Transverse colon (tissue), 4 donors: ENCODE results near the gene IFITM5. TPM values are rescaled to one million over a fixed set of nuclear protein-coding genes. Genes with fewer than 3 reads are reported as not detected.

Experiments used
- DNase-seq: peaks from one replicate; pipeline ENCODE4 v3.0.0-alpha.2; 2019
- H3K27ac ChIP-seq, 4 donors: fragments of 200-600 bp; sonication (generic); 2 replicates each; pipeline ENCODE4 v1.5.1; 2016 to 2018; ENCODE audit warnings: inconsistent platforms in 4 of 4
- H3K27me3 ChIP-seq: fragments of 200-600 bp; sonication (generic); 2 replicates; pipeline ENCODE4 v1.5.1; 2017; ENCODE audit warnings: inconsistent platforms
- H3K36me3 ChIP-seq, 4 donors: fragments of 200-600 bp; sonication (generic); 2 replicates each; pipeline ENCODE4 v1.5.1; 2017 to 2019; ENCODE audit warnings: inconsistent platforms in 4 of 4
- H3K4me1 ChIP-seq, 4 donors: fragments of 200-600 bp; sonication (generic); 2 replicates each; pipeline ENCODE4 v1.5.1; 2017 to 2020; ENCODE audit warnings: inconsistent platforms in 4 of 4
- H3K4me3 ChIP-seq, 4 donors: fragments of 200-600 bp; sonication (generic); 1 replicate in 1 of 4; 2 replicates in 3 of 4; pipeline versions ENCODE4 v1.5.1 to v1.6.1; 2017 to 2019; ENCODE audit warnings: inconsistent platforms in 4 of 4
- H3K9me3 ChIP-seq, 2 donors: fragments of 200-600 bp; sonication (generic); 2 replicates each; pipeline ENCODE4 v1.5.1; 2017 to 2019; ENCODE audit warnings: inconsistent platforms in 2 of 2
- EP300 ChIP-seq: sonication (generic); formaldehyde crosslinking; IDR thresholded peaks from one replicate; pipeline ENCODE4 v1.6.1; 2017; ENCODE audit warnings: antibody characterized with exemption, low read depth
- POLR2A ChIP-seq: fragments of 450-650 bp; IDR thresholded peaks from one replicate; pipeline ENCODE4 v1.6.1; 2016; ENCODE audit warnings: antibody characterized with exemption, mild to moderate bottlenecking, moderate library complexity
- POLR2AphosphoS5 ChIP-seq, 3 donors: sonication (generic); formaldehyde crosslinking; IDR thresholded peaks; one replicate each; pipeline ENCODE4 v1.6.1; 2016; ENCODE audit warnings: antibody characterized with exemption in 3 of 3
- WGBS, 2 donors: methylation state at CpG; one replicate each; pipeline ENCODE4 v1.1.5; 2018; ENCODE audit warnings: low coverage in 1 of 2; 5-methylcytosine and 5-hydroxymethylcytosine counted together
- in situ Hi-C, 4 donors: fragments of 200-750 bp; cut with MboI; loops; one replicate each; pipeline versions ENCODE4 v1.15.0 to v1.15.1; 2017; ENCODE audit warnings: low sequenced_read_pairs in 3 of 4, low pct_ligation_motif_present in 1 of 4, low pct_unique_long_range_greater_than_20kb in 1 of 4
- intact Hi-C: fragments of 100-400 bp; cut with DNase I; formaldehyde crosslinking; loops from one replicate; pipeline ENCODE4 v1.15.1; 2023; ENCODE audit warnings: low total_unique reads
- total RNA-seq, 4 donors: library from RNA; depleted of rRNA; stranded (reverse); fragments of >200 nt; gene quantifications; one replicate each; pipeline ENCODE4 v1.1.0, GENCODE V29; 2016
- TF ChIP-seq, protein P1 (sequence below), 5 experiments: fragments of 200-600 bp in 3 of 5; fragments of 450-650 bp in 2 of 5; sonication (generic) in 3 of 5; IDR thresholded peaks; 1 replicate in 2 of 5; 2 replicates in 3 of 5; pipeline ENCODE4 v1.5.1; 2016 to 2017; ENCODE audit warnings: antibody characterized with exemption in 5 of 5, inconsistent platforms in 3 of 5, mild to moderate bottlenecking in 2 of 5, moderate library complexity in 1 of 5

Gene IFITM5
- total RNA-seq, 4 donors from 2014 or later: not detected

- Histone ChIP-seq H3K4me3 (no peak overlapping the region), H3K36me3 (no peaks in the 10 kb centered on the region), H3K9me3 (no peaks in the 10 kb centered on the region), H3K27me3 (peaks cover 14% of the 10 kb centered on the region), H3K4me1 (peaks cover 0 to 19% (median 15%) of the 10 kb centered on the region in 4 donors), H3K27ac (no peak overlapping the region)
- no peak for TF ChIP-seq EP300
- TF ChIP-seq POLR2AphosphoS5 (IDR thresholded peaks at IDR 0.05): no peak
- no peak for TF ChIP-seq POLR2A
- TF ChIP-seq, protein P1, sequence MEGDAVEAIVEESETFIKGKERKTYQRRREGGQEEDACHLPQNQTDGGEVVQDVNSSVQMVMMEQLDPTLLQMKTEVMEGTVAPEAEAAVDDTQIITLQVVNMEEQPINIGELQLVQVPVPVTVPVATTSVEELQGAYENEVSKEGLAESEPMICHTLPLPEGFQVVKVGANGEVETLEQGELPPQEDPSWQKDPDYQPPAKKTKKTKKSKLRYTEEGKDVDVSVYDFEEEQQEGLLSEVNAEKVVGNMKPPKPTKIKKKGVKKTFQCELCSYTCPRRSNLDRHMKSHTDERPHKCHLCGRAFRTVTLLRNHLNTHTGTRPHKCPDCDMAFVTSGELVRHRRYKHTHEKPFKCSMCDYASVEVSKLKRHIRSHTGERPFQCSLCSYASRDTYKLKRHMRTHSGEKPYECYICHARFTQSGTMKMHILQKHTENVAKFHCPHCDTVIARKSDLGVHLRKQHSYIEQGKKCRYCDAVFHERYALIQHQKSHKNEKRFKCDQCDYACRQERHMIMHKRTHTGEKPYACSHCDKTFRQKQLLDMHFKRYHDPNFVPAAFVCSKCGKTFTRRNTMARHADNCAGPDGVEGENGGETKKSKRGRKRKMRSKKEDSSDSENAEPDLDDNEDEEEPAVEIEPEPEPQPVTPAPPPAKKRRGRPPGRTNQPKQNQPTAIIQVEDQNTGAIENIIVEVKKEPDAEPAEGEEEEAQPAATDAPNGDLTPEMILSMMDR (IDR thresholded peaks at IDR 0.05): no peak
- DNase-seq: peak; percentile 8
- in situ Hi-C loops: no loop called here
- intact Hi-C loops: no loop called here
- 92 to 93% methylated on average over 7 to 44 of the region's 44 CpGs for WGBS, 2 donors
These were observed 7.8 kb downstream of the IFITM5 start for GRCh38 chr11:291281-292210.

GRCh38 chr11:290621-291231 lies 8.6 kb downstream of the IFITM5 start:
- H3K27ac ChIP-seq: no peak overlapping the region
- H3K36me3 ChIP-seq: no peaks in the 10 kb centered on the region
- no peaks in the 10 kb centered on the region for H3K9me3 ChIP-seq
- H3K4me3 ChIP-seq: no peak overlapping the region
- in situ Hi-C loops: no loop called here
- intact Hi-C loops: no loop called here
- TF ChIP-seq POLR2AphosphoS5 (IDR thresholded peaks at IDR 0.05) (no peak), POLR2A (no peak), EP300 (no peak)
- TF ChIP-seq, protein P1 (IDR thresholded peaks at IDR 0.05): no peak
- 92 to 100% methylated on average over 1 to 9 of the region's 13 CpGs for WGBS, 2 donors
- DNase-seq: peak; percentile 7
- peaks cover 15% of the 10 kb centered on the region for H3K27me3 ChIP-seq
- H3K4me1 ChIP-seq: peaks cover 0 to 19% (median 15%) of the 10 kb centered on the region in 4 donors

DNA sequence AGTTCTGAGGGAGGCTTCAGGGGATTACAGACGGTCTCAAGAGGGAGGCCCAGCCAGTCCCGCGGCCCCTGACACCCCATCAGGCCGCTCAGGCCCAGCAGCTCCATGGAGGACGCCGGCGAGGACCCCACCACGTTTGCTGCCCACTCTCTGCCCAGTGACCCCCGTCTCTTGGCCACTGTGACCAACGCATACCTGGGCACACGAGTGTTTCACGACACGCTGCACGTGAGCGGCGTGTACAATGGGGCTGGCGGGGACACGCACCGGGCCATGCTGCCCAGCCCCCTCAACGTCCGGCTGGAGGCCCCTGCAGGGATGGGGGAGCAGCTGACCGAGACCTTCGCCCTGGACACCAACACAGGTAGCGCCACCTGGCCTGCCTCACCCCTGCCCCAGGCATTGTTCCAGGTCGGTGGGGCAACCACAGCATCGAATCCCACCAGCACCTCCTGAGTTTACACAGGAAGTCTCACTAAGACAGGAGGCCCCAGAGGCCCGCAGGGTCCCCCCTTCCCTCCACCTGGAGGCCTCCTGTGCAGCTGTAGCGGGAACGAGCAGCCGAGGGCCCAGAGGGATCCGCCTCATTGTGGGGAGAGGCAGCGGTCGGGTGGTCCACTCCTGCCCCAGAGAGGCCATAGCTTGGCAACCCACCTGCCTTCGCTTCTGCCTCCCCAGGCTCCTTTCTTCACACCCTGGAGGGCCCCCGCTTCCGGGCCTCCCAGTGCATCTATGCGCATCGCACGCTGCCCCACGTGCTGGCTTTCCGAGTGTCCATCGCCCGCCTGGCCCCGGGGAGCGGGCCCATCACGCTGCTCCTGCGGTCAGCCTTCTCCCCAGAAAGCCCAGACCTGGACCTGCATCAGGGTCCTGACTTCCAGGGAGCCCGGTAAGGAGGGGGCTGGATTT lies 9.4 kb downstream of the IFITM5 start:
- H3K4me1 ChIP-seq: peaks cover 0 to 19% (median 15%) of the 10 kb centered on the region in 4 donors
- peak; percentile 13 for DNase-seq
- peaks cover 17% of the 10 kb centered on the region for H3K27me3 ChIP-seq
- WGBS, 2 donors: 87% methylated on average over 47 of the region's 48 CpGs; no CpG with 5 or more reads in 1 of the 2 donors
- peak overlapping the region in 3 of 4 donors; percentile 59 to 82 (median 79) for H3K4me3 ChIP-seq
- in situ Hi-C loops (no loop called here), intact Hi-C loops (no loop called here)
- H3K9me3 ChIP-seq: no peaks in the 10 kb centered on the region
- TF ChIP-seq EP300 (no peak), POLR2A (no peak)
- H3K27ac ChIP-seq: peak overlapping the region in 3 of 4 donors; percentile 75 to 81 (median 77)
- no peaks in the 10 kb centered on the region for H3K36me3 ChIP-seq

DNA sequence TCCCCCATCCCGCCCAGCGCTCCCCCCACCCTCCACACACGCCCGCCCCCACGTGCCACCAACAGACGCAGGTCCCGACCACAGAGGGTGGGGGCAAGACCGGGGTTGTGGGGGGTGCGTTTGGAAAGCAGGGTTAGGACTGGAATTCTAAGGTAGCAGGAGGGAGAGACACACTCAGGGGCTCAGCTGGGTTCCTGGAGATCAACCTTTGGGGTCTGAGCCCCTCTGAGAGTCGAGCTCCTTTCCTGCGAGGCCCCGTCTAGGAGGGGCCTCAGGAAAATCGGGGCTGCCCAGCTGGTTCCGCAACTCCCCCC lies 10.0 kb downstream of the IFITM5 start:
- peak; percentile 20 for DNase-seq
- H3K27ac ChIP-seq: peak overlapping the region; percentile 73 to 81 (median 76)
- WGBS, 2 donors: no CpG with 5 or more reads among the region's 14 CpGs
- H3K4me1 ChIP-seq: peaks cover 0 to 19% (median 15%) of the 10 kb centered on the region in 4 donors
- no peaks in the 10 kb centered on the region for H3K9me3 ChIP-seq
- peak overlapping the region; percentile 57 to 82 (median 69) for H3K4me3 ChIP-seq
- no peaks in the 10 kb centered on the region for H3K36me3 ChIP-seq
- TF ChIP-seq, protein P1 (IDR thresholded peaks at IDR 0.05): no peak
- in situ Hi-C loops (no loop called here), intact Hi-C loops (no loop called here)
- peaks cover 22% of the 10 kb centered on the region for H3K27me3 ChIP-seq
